ENCODE data around the gene PTN.

GRCh38 chr7:137305901-137306621, 37.5 kb downstream of the PTN start:
- TF ChIP-seq CTCF (IDR thresholded peaks at IDR 0.05): no peak
- no peak for TF ChIP-seq POLR2AphosphoS5 (IDR thresholded peaks at IDR 0.05)
